NCI-H526 (cell line): ENCODE data around the gene PLEKHO1.

Experiments
- DNase-seq, 2 experiments: peaks; one replicate each; lab custom pipeline; 2025; lab: John Stamatoyannopoulos, UW

Gene PLEKHO1

GRCh38 chr1:150150133-150151021 lies 661 bp downstream of the PLEKHO1 start:
- peak in 1 of 2 experiments; percentile 78 for DNase-seq

- DNase-seq = peak in 1 of 2 experiments; percentile 41
Observed at GRCh38 chr1:150151291-150152181, 1.8 kb downstream of the PLEKHO1 start.

GRCh38 chr1:150152182-150152536 lies 2.4 kb downstream of the PLEKHO1 start:
- DNase-seq = no peak

- no peak for DNase-seq
Observed at GRCh38 chr1:150152772-150153456, 3.2 kb downstream of the PLEKHO1 start.

- no peak for DNase-seq
Observed at GRCh38 chr1:150154143-150154542, 4.4 kb downstream of the PLEKHO1 start.

GRCh38 chr1:150155413-150156071 lies 5.8 kb downstream of the PLEKHO1 start:
- DNase-seq = no peak

GRCh38 chr1:150156868-150157603 lies 7.3 kb downstream of the PLEKHO1 start:
- DNase-seq = no peak

- no peak for DNase-seq
Observed at GRCh38 chr1:150159550-150159949, 9.8 kb downstream of the PLEKHO1 start.

GRCh38 chr1:150160964-150161621 lies 11.4 kb downstream of the PLEKHO1 start:
- no peak for DNase-seq

GRCh38 chr1:150161747-150162581 lies 12.2 kb downstream of the PLEKHO1 start:
- peak; percentile 24 to 47 for DNase-seq

GRCh38 chr1:150162582-150162861 lies 12.8 kb downstream of the PLEKHO1 start:
- DNase-seq = no peak

GRCh38 chr1:150162862-150163706 lies 13.4 kb downstream of the PLEKHO1 start:
- DNase-seq = peak; percentile 94 to 97

GRCh38 chr1:150164224-150164623 lies 14.5 kb downstream of the PLEKHO1 start:
- DNase-seq = no peak

- no peak for DNase-seq
Observed at GRCh38 chr1:150164779-150165178, 15.1 kb downstream of the PLEKHO1 start.

- peak; percentile 60 to 90 for DNase-seq
Observed at GRCh38 chr1:150165622-150166612, 16.2 kb downstream of the PLEKHO1 start.

GRCh38 chr1:150168960-150169601 lies 19.4 kb downstream of the PLEKHO1 start:
- DNase-seq = peak; percentile 29 to 88

- DNase-seq = no peak
Observed at GRCh38 chr1:150171801-150172200, 22.1 kb downstream of the PLEKHO1 start.
